Measurements from ENCODE around the gene CREG1. TPM values are rescaled to one million over a fixed set of nuclear protein-coding genes. Genes with fewer than 3 reads are reported as not detected.
"Not testable (repeated sequence)": the region's sequence is repeated elsewhere in the genome, so short reads cannot be mapped to it uniquely, and the experiment has no call there.

CREG1 gene
- total RNA-seq, 2 experiments from 2014 or later: 45.9 to 52.2 TPM

DNA sequence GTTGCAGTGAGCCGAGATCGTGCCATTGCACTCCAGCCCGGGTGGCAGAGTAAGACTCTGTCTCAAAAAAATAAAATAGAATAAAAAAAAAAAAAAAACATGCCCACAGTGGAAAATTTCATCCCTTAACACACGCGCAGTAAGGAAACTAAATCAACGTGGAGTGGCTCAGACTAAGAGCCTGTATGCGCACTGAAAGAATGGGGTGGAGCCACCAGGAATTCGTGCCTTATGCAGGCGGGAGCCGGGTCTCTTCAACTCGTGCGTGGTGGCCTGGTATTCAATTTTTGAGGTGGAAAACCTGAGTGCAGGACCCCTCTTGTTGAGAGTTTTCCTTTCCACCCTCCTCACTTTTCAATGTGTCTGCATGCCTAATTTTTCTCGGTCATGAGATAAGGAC, 22.1 kb upstream of the CREG1 start:
- BruUV-seq (replicated peaks): no TSS peak
- intact Hi-C loops (cut with micrococcal nuclease; ENCODE audit: unreplicated experiment): no loop called here
- CTCF ChIA-PET (ENCODE audit: unreplicated experiment): no interaction called here
- Histone ChIP-seq H3K27ac (ENCODE audit: low read depth, low read length, poor library complexity, severe bottlenecking) (no peak overlapping the region), H3K79me2 (ENCODE audit: insufficient read depth, low read depth, low read length) (no peaks in the 10 kb centered on the region), H2AFZ (ENCODE audit: low read length) (no peak overlapping the region), H3K4me3 (ENCODE audit: low read depth, low read length, poor library complexity, severe bottlenecking) (no peak overlapping the region), H4K20me1 (ENCODE audit: insufficient read depth, low read length) (no peaks in the 10 kb centered on the region), H3K4me1 (ENCODE audit: insufficient read depth, low read length, poor library complexity, severe bottlenecking) (no peaks in the 10 kb centered on the region), H3K9me2 (ENCODE audit: insufficient read depth, low read length) (no peaks in the 10 kb centered on the region), H3K36me3 (ENCODE audit: insufficient read depth, low read length) (peaks cover 8% of the 10 kb centered on the region), H3K9me3 (ENCODE audit: low read length) (0 out of 2 replicates have a peak, but pooled peaks cover 8% of the 10 kb centered on the region), H3K4me2 (ENCODE audit: low read length) (no peak overlapping the region)
- TF ChIP-seq, protein P1, sequence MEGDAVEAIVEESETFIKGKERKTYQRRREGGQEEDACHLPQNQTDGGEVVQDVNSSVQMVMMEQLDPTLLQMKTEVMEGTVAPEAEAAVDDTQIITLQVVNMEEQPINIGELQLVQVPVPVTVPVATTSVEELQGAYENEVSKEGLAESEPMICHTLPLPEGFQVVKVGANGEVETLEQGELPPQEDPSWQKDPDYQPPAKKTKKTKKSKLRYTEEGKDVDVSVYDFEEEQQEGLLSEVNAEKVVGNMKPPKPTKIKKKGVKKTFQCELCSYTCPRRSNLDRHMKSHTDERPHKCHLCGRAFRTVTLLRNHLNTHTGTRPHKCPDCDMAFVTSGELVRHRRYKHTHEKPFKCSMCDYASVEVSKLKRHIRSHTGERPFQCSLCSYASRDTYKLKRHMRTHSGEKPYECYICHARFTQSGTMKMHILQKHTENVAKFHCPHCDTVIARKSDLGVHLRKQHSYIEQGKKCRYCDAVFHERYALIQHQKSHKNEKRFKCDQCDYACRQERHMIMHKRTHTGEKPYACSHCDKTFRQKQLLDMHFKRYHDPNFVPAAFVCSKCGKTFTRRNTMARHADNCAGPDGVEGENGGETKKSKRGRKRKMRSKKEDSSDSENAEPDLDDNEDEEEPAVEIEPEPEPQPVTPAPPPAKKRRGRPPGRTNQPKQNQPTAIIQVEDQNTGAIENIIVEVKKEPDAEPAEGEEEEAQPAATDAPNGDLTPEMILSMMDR (conservative IDR thresholded peaks at IDR 0.05; ENCODE audit: low read length): no peak
- no peak for TF ChIP-seq EZH2phosphoT487 (IDR thresholded peaks at IDR 0.05; ENCODE audit: borderline replicate concordance, low read depth, low read length)
- DNase-seq (ENCODE audit: low spot score): no peak
- POLR2A ChIA-PET: interaction anchor here (1.0 kb wide), 1 partner anchor 13 kb away, joined by 3 read pairs; no protein-coding TSS in a partner anchor

DNA sequence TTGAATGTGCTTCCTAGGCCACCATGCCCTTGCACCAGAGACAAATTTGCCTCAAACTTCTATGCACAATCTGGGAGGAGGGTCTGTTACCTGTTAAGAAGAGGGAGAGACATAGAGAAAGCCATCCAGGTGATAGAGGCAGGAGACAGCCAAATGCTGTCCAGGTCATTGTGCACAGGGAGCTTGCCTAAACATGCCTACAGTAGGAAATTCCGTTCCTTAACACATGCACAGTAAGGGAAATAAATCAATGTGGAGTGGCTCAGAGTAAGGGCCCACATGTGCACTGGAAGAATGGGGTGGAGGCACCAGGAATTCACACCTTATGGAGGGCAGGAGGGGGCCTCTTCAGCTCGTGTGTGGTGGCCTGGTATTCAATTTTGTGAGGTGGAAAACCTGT, 19.5 kb upstream of the CREG1 start:
- TF ChIP-seq, protein P1 (conservative IDR thresholded peaks at IDR 0.05; ENCODE audit: low read length): no peak
- Histone ChIP-seq H4K20me1 (ENCODE audit: insufficient read depth, low read length) (no peaks in the 10 kb centered on the region), H3K9me2 (ENCODE audit: insufficient read depth, low read length) (no peaks in the 10 kb centered on the region), H3K9me3 (ENCODE audit: low read length) (0 out of 2 replicates have a peak, but pooled peaks cover 8% of the 10 kb centered on the region), H3K4me3 (ENCODE audit: low read depth, low read length, poor library complexity, severe bottlenecking) (no peak overlapping the region), H3K4me2 (ENCODE audit: low read length) (no peak overlapping the region), H3K36me3 (ENCODE audit: insufficient read depth, low read length) (peaks cover 8% of the 10 kb centered on the region; the same call in 1 of the 2 replicates), H2AFZ (ENCODE audit: low read length) (no peak overlapping the region), H3K79me2 (ENCODE audit: insufficient read depth, low read depth, low read length) (no peaks in the 10 kb centered on the region), H3K27ac (ENCODE audit: low read depth, low read length, poor library complexity, severe bottlenecking) (no peak overlapping the region), H3K4me1 (ENCODE audit: insufficient read depth, low read length, poor library complexity, severe bottlenecking) (peaks cover 2% of the 10 kb centered on the region)
- intact Hi-C loops (cut with micrococcal nuclease; ENCODE audit: unreplicated experiment): no loop called here
- ChIA-PET CTCF (ENCODE audit: unreplicated experiment) (no interaction called here), POLR2A (interaction anchor here (1.2 to 1.9 kb wide), 2 partner anchors 9 to 13 kb away, joined by 3 to 8 read pairs; no protein-coding TSS in a partner anchor)
- BruUV-seq (replicated peaks): no TSS peak
- no peak for DNase-seq (ENCODE audit: low spot score)

DNA sequence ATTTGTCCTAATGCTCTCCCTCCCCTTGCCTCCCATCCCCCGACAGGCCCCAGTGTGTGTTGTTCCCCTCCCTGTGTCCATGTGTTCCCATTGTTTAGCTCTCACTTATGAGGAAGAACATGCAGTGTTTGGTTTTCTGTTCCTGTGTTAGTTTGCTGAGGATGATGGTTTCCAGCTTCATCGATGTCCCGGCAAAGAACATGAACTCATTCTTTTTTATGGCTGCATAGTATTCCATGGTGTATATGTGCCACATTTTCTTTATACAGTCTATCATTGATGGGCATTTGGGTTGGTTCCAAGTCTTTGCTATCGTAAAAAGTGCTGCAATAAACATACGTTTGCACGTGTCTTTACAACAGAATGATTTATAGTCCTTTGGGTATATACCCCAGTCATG, 17.1 kb upstream of the CREG1 start:
- H3K79me2 ChIP-seq (ENCODE audit: insufficient read depth, low read depth, low read length); CTCF ChIA-PET (ENCODE audit: unreplicated experiment); BruUV-seq (replicated peaks); H3K9me2 ChIP-seq (ENCODE audit: insufficient read depth, low read length); H2AFZ ChIP-seq (ENCODE audit: low read length); H3K4me2 ChIP-seq (ENCODE audit: low read length); H3K9me3 ChIP-seq (ENCODE audit: low read length); H3K4me3 ChIP-seq (ENCODE audit: low read depth, low read length, poor library complexity, severe bottlenecking); H4K20me1 ChIP-seq (ENCODE audit: insufficient read depth, low read length); intact Hi-C loops (cut with micrococcal nuclease; ENCODE audit: unreplicated experiment); H3K27ac ChIP-seq (ENCODE audit: low read depth, low read length, poor library complexity, severe bottlenecking); DNase-seq (ENCODE audit: low spot score); H3K36me3 ChIP-seq (ENCODE audit: insufficient read depth, low read length): not testable (repeated sequence)
- POLR2A ChIA-PET: interaction anchor here (0.7 kb wide), 1 partner anchor 21 kb away, joined by 3 read pairs; no protein-coding TSS in a partner anchor
- peaks cover 25% of the 10 kb centered on the region for H3K4me1 ChIP-seq (ENCODE audit: insufficient read depth, low read length, poor library complexity, severe bottlenecking)
